ENCODE measurements around the gene XAF1.

Gene XAF1

GRCh38 chr17:6710317-6710716 lies 45.5 kb upstream of the XAF1 start:
- Histone ChIP-seq H3K36me3 (replicated peaks; ENCODE audit: low read depth, low read length) (no peaks in the 10 kb centered on the region), H3K4me2 (ENCODE audit: low read length) (no peak overlapping the region), H3K9ac (ENCODE audit: low read length) (no peak overlapping the region), H3K27ac (ENCODE audit: low read length) (no peak overlapping the region), H3K79me2 (ENCODE audit: low read length) (no peaks in the 10 kb centered on the region), H2AFZ (ENCODE audit: low read depth, low read length) (no peak overlapping the region), H3K27me3 (ENCODE audit: low read depth, low read length) (no peaks in the 10 kb centered on the region), H3K4me3 (ENCODE audit: low read length) (no peak overlapping the region), H4K20me1 (ENCODE audit: insufficient read depth, low read length) (no peaks in the 10 kb centered on the region), H3K4me1 (ENCODE audit: low read length) (no peaks in the 10 kb centered on the region), H3K9me3 (ENCODE audit: insufficient read depth, low read length) (no peaks in the 10 kb centered on the region)
- TF ChIP-seq CTCF (IDR thresholded peaks at IDR 0.05; ENCODE audit: low read depth, low read length) (no peak), EZH2phosphoT487 (IDR thresholded peaks at IDR 0.05; ENCODE audit: low read depth) (no peak)

- Histone ChIP-seq H3K9me3 (ENCODE audit: insufficient read depth, low read length) (no peaks in the 10 kb centered on the region), H3K4me1 (ENCODE audit: low read length) (no peaks in the 10 kb centered on the region), H3K9ac (ENCODE audit: low read length) (no peak overlapping the region), H3K27me3 (ENCODE audit: low read depth, low read length) (no peaks in the 10 kb centered on the region), H3K79me2 (ENCODE audit: low read length) (no peaks in the 10 kb centered on the region), H3K27ac (ENCODE audit: low read length) (no peak overlapping the region), H3K4me3 (ENCODE audit: low read length) (no peak overlapping the region), H3K4me2 (ENCODE audit: low read length) (no peak overlapping the region), H3K36me3 (replicated peaks; ENCODE audit: low read depth, low read length) (no peaks in the 10 kb centered on the region), H2AFZ (ENCODE audit: low read depth, low read length) (no peak overlapping the region), H4K20me1 (ENCODE audit: insufficient read depth, low read length) (no peaks in the 10 kb centered on the region)
- TF ChIP-seq CTCF (IDR thresholded peaks at IDR 0.05; ENCODE audit: low read depth, low read length) (no peak), EZH2phosphoT487 (IDR thresholded peaks at IDR 0.05; ENCODE audit: low read depth) (no peak)
Measured at GRCh38 chr17:6711081-6711674, 44.7 kb upstream of the XAF1 start.

- Histone ChIP-seq H3K4me1 (ENCODE audit: low read length) (no peaks in the 10 kb centered on the region), H3K79me2 (ENCODE audit: low read length) (no peaks in the 10 kb centered on the region), H3K4me3 (ENCODE audit: low read length) (no peak overlapping the region), H3K9me3 (ENCODE audit: insufficient read depth, low read length) (no peaks in the 10 kb centered on the region), H3K27ac (ENCODE audit: low read length) (no peak overlapping the region), H4K20me1 (ENCODE audit: insufficient read depth, low read length) (no peaks in the 10 kb centered on the region), H3K9ac (ENCODE audit: low read length) (no peak overlapping the region), H3K27me3 (ENCODE audit: low read depth, low read length) (no peaks in the 10 kb centered on the region), H3K4me2 (ENCODE audit: low read length) (no peak overlapping the region), H3K36me3 (replicated peaks; ENCODE audit: low read depth, low read length) (no peaks in the 10 kb centered on the region), H2AFZ (ENCODE audit: low read depth, low read length) (no peak overlapping the region)
- TF ChIP-seq EZH2phosphoT487 (IDR thresholded peaks at IDR 0.05; ENCODE audit: low read depth) (no peak), CTCF (IDR thresholded peaks at IDR 0.05; ENCODE audit: low read depth, low read length) (no peak)
Measured at GRCh38 chr17:6711681-6712057, 44.2 kb upstream of the XAF1 start.

- Histone ChIP-seq H3K4me2 (ENCODE audit: low read length) (no peak overlapping the region), H3K27ac (ENCODE audit: low read length) (no peak overlapping the region), H4K20me1 (ENCODE audit: insufficient read depth, low read length) (no peaks in the 10 kb centered on the region), H3K9me3 (ENCODE audit: insufficient read depth, low read length) (no peaks in the 10 kb centered on the region), H2AFZ (ENCODE audit: low read depth, low read length) (no peak overlapping the region), H3K27me3 (ENCODE audit: low read depth, low read length) (no peaks in the 10 kb centered on the region), H3K9ac (ENCODE audit: low read length) (no peak overlapping the region), H3K4me1 (ENCODE audit: low read length) (no peaks in the 10 kb centered on the region), H3K4me3 (ENCODE audit: low read length) (no peak overlapping the region), H3K36me3 (replicated peaks; ENCODE audit: low read depth, low read length) (no peaks in the 10 kb centered on the region), H3K79me2 (ENCODE audit: low read length) (no peaks in the 10 kb centered on the region)
- TF ChIP-seq EZH2phosphoT487 (IDR thresholded peaks at IDR 0.05; ENCODE audit: low read depth) (no peak), CTCF (IDR thresholded peaks at IDR 0.05; ENCODE audit: low read depth, low read length) (no peak)
Measured at GRCh38 chr17:6712058-6712853, 43.6 kb upstream of the XAF1 start.

All from OCI-LY3 (cell line).